B cell (primary cell): ENCODE data around the gene OR1Q1.

Experiments
- EZH2 ChIP-seq: IDR thresholded peaks from 2 replicates; pipeline ENCODE4 v1.6.1; 2012; ENCODE audit warnings: borderline replicate concordance, low read depth, mild to moderate bottlenecking, moderate library complexity, low read length; ENCODE audit not compliant: insufficient read depth, poor library complexity, severe bottlenecking
- TF ChIP-seq, protein P1 (sequence below): fragments of 200-600 bp; IDR thresholded peaks from one replicate; pipeline ENCODE4 v1.8.0; 2022; ENCODE audit warnings: antibody characterized with exemption, mild to moderate bottlenecking

DNA sequence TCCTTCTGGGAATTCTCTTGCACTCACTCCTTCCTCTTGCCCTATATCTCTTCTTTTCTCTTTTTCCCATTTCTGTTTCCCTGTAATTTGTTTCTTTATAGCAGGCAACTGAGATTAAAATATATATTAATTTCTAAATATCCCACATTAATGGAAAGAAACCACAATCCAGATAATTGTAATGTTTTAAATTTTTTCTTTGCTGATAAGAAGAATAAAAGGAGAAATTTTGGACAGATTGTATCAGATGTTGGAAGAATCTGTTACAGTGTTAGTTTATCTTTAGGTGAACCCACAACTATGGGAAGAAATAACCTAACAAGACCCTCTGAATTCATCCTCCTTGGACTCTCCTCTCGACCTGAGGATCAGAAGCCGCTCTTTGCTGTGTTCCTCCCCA is 46.9 kb downstream of the OR1Q1 start, which contains the start of gene OR1L1:
- TF ChIP-seq, protein P1, sequence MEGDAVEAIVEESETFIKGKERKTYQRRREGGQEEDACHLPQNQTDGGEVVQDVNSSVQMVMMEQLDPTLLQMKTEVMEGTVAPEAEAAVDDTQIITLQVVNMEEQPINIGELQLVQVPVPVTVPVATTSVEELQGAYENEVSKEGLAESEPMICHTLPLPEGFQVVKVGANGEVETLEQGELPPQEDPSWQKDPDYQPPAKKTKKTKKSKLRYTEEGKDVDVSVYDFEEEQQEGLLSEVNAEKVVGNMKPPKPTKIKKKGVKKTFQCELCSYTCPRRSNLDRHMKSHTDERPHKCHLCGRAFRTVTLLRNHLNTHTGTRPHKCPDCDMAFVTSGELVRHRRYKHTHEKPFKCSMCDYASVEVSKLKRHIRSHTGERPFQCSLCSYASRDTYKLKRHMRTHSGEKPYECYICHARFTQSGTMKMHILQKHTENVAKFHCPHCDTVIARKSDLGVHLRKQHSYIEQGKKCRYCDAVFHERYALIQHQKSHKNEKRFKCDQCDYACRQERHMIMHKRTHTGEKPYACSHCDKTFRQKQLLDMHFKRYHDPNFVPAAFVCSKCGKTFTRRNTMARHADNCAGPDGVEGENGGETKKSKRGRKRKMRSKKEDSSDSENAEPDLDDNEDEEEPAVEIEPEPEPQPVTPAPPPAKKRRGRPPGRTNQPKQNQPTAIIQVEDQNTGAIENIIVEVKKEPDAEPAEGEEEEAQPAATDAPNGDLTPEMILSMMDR = no peak
- no peak for TF ChIP-seq EZH2
